ENCODE data around the gene CDC42SE1. TPM values are rescaled to one million over a fixed set of nuclear protein-coding genes. Genes with fewer than 3 reads are reported as not detected.

CDC42SE1 gene
- total RNA-seq, 1 donor from 2014 or later: 114 TPM

- DNase-seq: no peak
- Histone ChIP-seq H3K4me1 (peaks cover 45% of the 10 kb centered on the region), H3K36me3 (peaks cover 59% of the 10 kb centered on the region), H3K27ac (peak overlapping the region; percentile 39), H3K4me3 (no peak overlapping the region), H3K27me3 (ENCODE audit: low read depth) (no peaks in the 10 kb centered on the region), H3K9me3 (no peaks in the 10 kb centered on the region)
- no peak for ATAC-seq
- no peak for TF ChIP-seq CTCF (IDR thresholded peaks at IDR 0.05)
- intact Hi-C loops (cut with DNase I): no loop called here
Observed at GRCh38 chr1:151001602-151002001, 57.8 kb downstream of the CDC42SE1 start.

Other genes with a start within 250 kb of the CDC42SE1 start
- 52.7 TPM for gene ARNT, start 183.0 kb downstream of the CDC42SE1 start, total RNA-seq
- gene CTXND2, start 172.5 kb downstream of the CDC42SE1 start, total RNA-seq: not detected
- gene SETDB1, start 133.3 kb downstream of the CDC42SE1 start, total RNA-seq: 47.5 TPM
- 297 TPM for gene CERS2, start 84.8 kb downstream of the CDC42SE1 start, total RNA-seq
- gene ANXA9, start 77.3 kb downstream of the CDC42SE1 start, total RNA-seq: 0.68 TPM
- 27.8 TPM for gene MINDY1, start 52.7 kb downstream of the CDC42SE1 start, total RNA-seq
- 21.4 TPM for gene PRUNE1, start 51.2 kb downstream of the CDC42SE1 start, total RNA-seq
- gene BNIPL, start 23.0 kb downstream of the CDC42SE1 start, total RNA-seq: 8.2 TPM
- 4.8 TPM for gene C1orf56, start 11.9 kb downstream of the CDC42SE1 start, total RNA-seq
- gene MLLT11, start 775 bp upstream of the CDC42SE1 start, total RNA-seq: 0.56 TPM
- gene GABPB2, start 11.1 kb upstream of the CDC42SE1 start, total RNA-seq: 14.1 TPM
- 6.4 TPM for gene SEMA6C, start 87.0 kb upstream of the CDC42SE1 start, total RNA-seq
- 17.8 TPM for gene TNFAIP8L2, start 97.0 kb upstream of the CDC42SE1 start, total RNA-seq
- 6.5 TPM for gene LYSMD1, start 106.3 kb upstream of the CDC42SE1 start, total RNA-seq
- 38.4 TPM for gene SCNM1, start 106.5 kb upstream of the CDC42SE1 start, total RNA-seq
- 2.1 TPM for gene TMOD4, start 116.4 kb upstream of the CDC42SE1 start, total RNA-seq
- 45.3 TPM for gene VPS72, start 130.6 kb upstream of the CDC42SE1 start, total RNA-seq
- gene PIP5K1A, start 138.9 kb upstream of the CDC42SE1 start, total RNA-seq: 47.9 TPM
- 106 TPM for gene PSMD4, start 195.1 kb upstream of the CDC42SE1 start, total RNA-seq
- gene ZNF687, start 222.7 kb upstream of the CDC42SE1 start, total RNA-seq: 23.7 TPM

Measured in lower lobe of right lung (tissue), 2 donors.